K562 (cell line): ENCODE data around the gene LZTR1. TPM values are rescaled to one million over a fixed set of nuclear protein-coding genes. Genes with fewer than 3 reads are reported as not detected.

ENCODE experiments used
- CAMTA2 ChIP-seq: fragments of 250-450 bp; sonication (Bioruptor Pico); conservative IDR thresholded peaks from 2 replicates; pipeline ENCODE4 v1.5.1; 2022
- CBX2 ChIP-seq: fragments of 200-600 bp; sonication (generic); IDR thresholded peaks from one replicate; pipeline ENCODE4 v1.6.1; 2012; ENCODE audit warnings: mild to moderate bottlenecking, low read length, inconsistent platforms; ENCODE audit not compliant: insufficient read depth, poor library complexity, severe bottlenecking
- CEBPG ChIP-seq, 3 experiments: fragments of 200-800 bp in 1 of 3; sonication (Bioruptor generic) in 1 of 3; sonication (generic) in 1 of 3; formaldehyde crosslinking in 1 of 3; IDR thresholded peaks in 2 of 3; conservative IDR thresholded peaks in 1 of 3; 2 replicates each; pipeline versions ENCODE4 v1.6.1 to v1.8.0; 2016 to 2022; ENCODE audit warnings: missing compliant biosample characterization in 2 of 3, missing genetic modification characterization in 2 of 3, mild to moderate bottlenecking in 1 of 3, missing genetic modification reagents in 1 of 3
- CTCF ChIP-seq, 3 experiments: IDR thresholded peaks in 2 of 3; conservative IDR thresholded peaks in 1 of 3; 2 replicates each; pipeline ENCODE4 v1.5.1; 2011 to 2012; ENCODE audit warnings: low read length in 3 of 3, mild to moderate bottlenecking in 3 of 3, control low read depth in 2 of 3, improper control_type of control experiment in 1 of 3, inconsistent platforms in 1 of 3, low read depth in 1 of 3, mixed read lengths in 1 of 3, moderate library complexity in 1 of 3; ENCODE audit not compliant: insufficient read depth in 2 of 3
- IFI16 ChIP-seq: fragments of 250-450 bp; sonication (Bioruptor Pico); IDR thresholded peaks from 2 replicates; pipeline ENCODE4 v2.1.2; 2022; ENCODE audit warnings: mild to moderate bottlenecking, inconsistent platforms
- MTF1 ChIP-seq: fragments of 250-450 bp; sonication (Bioruptor Pico); IDR thresholded peaks from 2 replicates; pipeline ENCODE4 v1.9.0; 2021; ENCODE audit warnings: moderate library complexity, mild to moderate bottlenecking, inconsistent platforms, borderline replicate concordance
- NCOA4 ChIP-seq: fragments of 450-650 bp; IDR thresholded peaks from 2 replicates; pipeline ENCODE4 v1.6.1; 2018; ENCODE audit warnings: mild to moderate bottlenecking; ENCODE audit not compliant: partially characterized antibody
- POLR3A ChIP-seq: IDR thresholded peaks from 2 replicates; pipeline ENCODE4 v1.6.1; 2011; ENCODE audit warnings: borderline replicate concordance, mild to moderate bottlenecking, moderate library complexity; ENCODE audit not compliant: insufficient read length, insufficient read depth; ENCODE audit errors: extremely low read depth
- SRF ChIP-seq, 2 experiments: fragments of 250-450, 450-650 bp in 1 of 2; sonication (Bioruptor Pico) in 1 of 2; sonication (generic) in 1 of 2; formaldehyde crosslinking; IDR thresholded peaks; 2 replicates each; pipeline versions ENCODE4 v1.5.0 to v1.5.1; 2020 to 2022; ENCODE audit warnings: mild to moderate bottlenecking in 1 of 2, missing genetic modification reagents in 1 of 2
- TEAD1 ChIP-seq, 2 experiments: fragments of 450-650 bp in 1 of 2; sonication (generic) in 1 of 2; formaldehyde crosslinking; IDR thresholded peaks; 2 replicates each; pipeline versions ENCODE4 v1.4.0 to v1.8.0; 2020 to 2022; ENCODE audit warnings: mild to moderate bottlenecking in 2 of 2, missing genetic modification reagents in 1 of 2
- ZBTB7A ChIP-seq: IDR thresholded peaks from 2 replicates; pipeline ENCODE4 v1.6.1; 2011; ENCODE audit warnings: low read depth, mild to moderate bottlenecking, low read length, moderate library complexity, borderline replicate concordance; ENCODE audit not compliant: control insufficient read depth
- ZNF134 ChIP-seq: fragments of 250-450 bp; sonication (Bioruptor Pico); conservative IDR thresholded peaks from 2 replicates; pipeline ENCODE4 v1.4.0; 2020
- ZNF511 ChIP-seq: sonication (generic); formaldehyde crosslinking; IDR thresholded peaks from 2 replicates; pipeline ENCODE4 v1.8.0; 2022; ENCODE audit warnings: mild to moderate bottlenecking, missing genetic modification reagents
- ZNF586 ChIP-seq: fragments of 450-650 bp; formaldehyde crosslinking; conservative IDR thresholded peaks from 2 replicates; pipeline ENCODE4 v1.4.0; 2020; ENCODE audit warnings: mild to moderate bottlenecking, moderate library complexity
- polyA plus RNA-seq, 8 experiments: library from polyadenylated mRNA; depleted of rRNA in 4 of 8; stranded (reverse) in 5 of 8; unstranded in 3 of 8; fragments of >200 nt; fragmentation: Nextera tagmentation in 2 of 8; fragmentation: Illumina TruSeq in 1 of 8; extraction: Ambion mirVana in 2 of 8; extraction: Trizol in 1 of 8; gene quantifications; 2 replicates each; pipeline versions ENCODE4 v1.2.1 to v1.2.3, GENCODE V29; 2011 to 2014; ENCODE audit warnings: inconsistent platforms in 1 of 8, missing spikeins in 1 of 8
- total RNA-seq, 7 experiments: library from RNA; depleted of rRNA in 6 of 7; stranded (reverse); fragments of >200 nt in 6 of 7; fragmentation: Illumina TruSeq in 2 of 7; extraction: Trizol in 2 of 7; gene quantifications; 2 replicates each; pipeline versions ENCODE4 v1.2.1 to v1.2.3, GENCODE V29; 2011 to 2021; ENCODE audit warnings: low replicate concordance in 1 of 7
- TF ChIP-seq, protein P1 (sequence below): fragments of 450-650 bp; formaldehyde crosslinking; conservative IDR thresholded peaks from 2 replicates; pipeline ENCODE4 v1.4.0; 2022; ENCODE audit warnings: mild to moderate bottlenecking, missing genetic modification characterization
- TF ChIP-seq, protein P2 (sequence below): fragments of 250-450 bp; sonication (Bioruptor Pico); IDR thresholded peaks from 2 replicates; pipeline ENCODE4 v1.4.0; 2020

The LZTR1 gene
- total and polyA plus RNA-seq, 9 of the 15 experiments (the other 6 are each of a cell fraction or from before 2014, with no cell fraction given), result 2.2 to 135 (median 63.0) TPM

DNA sequence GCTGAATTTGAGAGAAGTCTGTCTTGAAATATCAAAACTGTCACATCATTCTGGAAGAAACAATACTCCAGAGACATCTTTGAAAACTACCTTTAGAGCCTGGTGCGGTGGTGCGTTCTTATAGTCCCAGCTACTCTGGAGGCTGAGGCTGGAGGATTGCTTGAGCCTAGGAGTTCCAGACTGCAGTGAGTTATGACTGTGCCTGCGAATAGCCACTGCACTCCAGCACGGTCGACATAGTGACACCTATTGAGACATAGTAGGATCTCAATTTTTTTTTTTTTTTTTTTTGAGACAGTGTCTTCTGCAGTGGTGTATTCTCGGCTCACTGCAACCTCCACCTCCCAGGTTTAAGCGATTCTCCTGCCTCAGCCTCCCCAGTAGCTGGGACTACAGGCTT, 26.5 kb upstream of the LZTR1 start (continued):
- TF ChIP-seq, protein P1, sequence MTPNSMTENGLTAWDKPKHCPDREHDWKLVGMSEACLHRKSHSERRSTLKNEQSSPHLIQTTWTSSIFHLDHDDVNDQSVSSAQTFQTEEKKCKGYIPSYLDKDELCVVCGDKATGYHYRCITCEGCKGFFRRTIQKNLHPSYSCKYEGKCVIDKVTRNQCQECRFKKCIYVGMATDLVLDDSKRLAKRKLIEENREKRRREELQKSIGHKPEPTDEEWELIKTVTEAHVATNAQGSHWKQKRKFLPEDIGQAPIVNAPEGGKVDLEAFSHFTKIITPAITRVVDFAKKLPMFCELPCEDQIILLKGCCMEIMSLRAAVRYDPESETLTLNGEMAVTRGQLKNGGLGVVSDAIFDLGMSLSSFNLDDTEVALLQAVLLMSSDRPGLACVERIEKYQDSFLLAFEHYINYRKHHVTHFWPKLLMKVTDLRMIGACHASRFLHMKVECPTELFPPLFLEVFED (CRISPR knock-in tag), result 0 out of 2 replicates have a peak, but pooled peaks have one; percentile 13
- TF ChIP-seq SRF (CRISPR knock-in tag; IDR thresholded peaks at IDR 0.05), result 0 out of 4 replicates have a peak, but pooled peaks of 1 of the 2 experiments have one; percentile 29
- peak in 1 of 2 experiments; percentile 52; a peak in 1 of 4 replicates for TF ChIP-seq TEAD1 (CRISPR knock-in tag; IDR thresholded peaks at IDR 0.05)
- peak; percentile 65; the same call in 1 of the 2 replicates for TF ChIP-seq IFI16 (CRISPR knock-in tag)
- 0 out of 2 replicates have a peak, but pooled peaks have one; percentile 22 for TF ChIP-seq ZNF586 (CRISPR knock-in tag)
- no peak for TF ChIP-seq NCOA4
- 0 out of 2 replicates have a peak, but pooled peaks have one; percentile 7 for TF ChIP-seq MTF1 (CRISPR knock-in tag)
- TF ChIP-seq CEBPG (CRISPR knock-in tag; IDR thresholded peaks at IDR 0.05), result 0 out of 2 replicates have a peak, but pooled peaks have one; percentile 10
- no peak for TF ChIP-seq CEBPG (tag; conservative IDR thresholded peaks at IDR 0.05 in 1 of 2, IDR thresholded peaks at IDR 0.05 in 1 of 2)
- TF ChIP-seq ZNF511 (CRISPR knock-in tag), result 0 out of 2 replicates have a peak, but pooled peaks have one; percentile 19
- TF ChIP-seq CBX2, result no peak
- no peak for TF ChIP-seq CAMTA2 (CRISPR knock-in tag)
- peak in 1 of 3 experiments; percentile 38; a peak in 2 of 6 replicates for TF ChIP-seq CTCF (IDR thresholded peaks at IDR 0.05 in 2 of 3, conservative IDR thresholded peaks at IDR 0.05 in 1 of 3; ENCODE audit: insufficient read depth in 2 of 3, low read depth in 1 of 3, low read length in 3 of 3)
- TF ChIP-seq POLR3A, result no peak
- TF ChIP-seq ZNF134, result no peak
- TF ChIP-seq, protein P2, sequence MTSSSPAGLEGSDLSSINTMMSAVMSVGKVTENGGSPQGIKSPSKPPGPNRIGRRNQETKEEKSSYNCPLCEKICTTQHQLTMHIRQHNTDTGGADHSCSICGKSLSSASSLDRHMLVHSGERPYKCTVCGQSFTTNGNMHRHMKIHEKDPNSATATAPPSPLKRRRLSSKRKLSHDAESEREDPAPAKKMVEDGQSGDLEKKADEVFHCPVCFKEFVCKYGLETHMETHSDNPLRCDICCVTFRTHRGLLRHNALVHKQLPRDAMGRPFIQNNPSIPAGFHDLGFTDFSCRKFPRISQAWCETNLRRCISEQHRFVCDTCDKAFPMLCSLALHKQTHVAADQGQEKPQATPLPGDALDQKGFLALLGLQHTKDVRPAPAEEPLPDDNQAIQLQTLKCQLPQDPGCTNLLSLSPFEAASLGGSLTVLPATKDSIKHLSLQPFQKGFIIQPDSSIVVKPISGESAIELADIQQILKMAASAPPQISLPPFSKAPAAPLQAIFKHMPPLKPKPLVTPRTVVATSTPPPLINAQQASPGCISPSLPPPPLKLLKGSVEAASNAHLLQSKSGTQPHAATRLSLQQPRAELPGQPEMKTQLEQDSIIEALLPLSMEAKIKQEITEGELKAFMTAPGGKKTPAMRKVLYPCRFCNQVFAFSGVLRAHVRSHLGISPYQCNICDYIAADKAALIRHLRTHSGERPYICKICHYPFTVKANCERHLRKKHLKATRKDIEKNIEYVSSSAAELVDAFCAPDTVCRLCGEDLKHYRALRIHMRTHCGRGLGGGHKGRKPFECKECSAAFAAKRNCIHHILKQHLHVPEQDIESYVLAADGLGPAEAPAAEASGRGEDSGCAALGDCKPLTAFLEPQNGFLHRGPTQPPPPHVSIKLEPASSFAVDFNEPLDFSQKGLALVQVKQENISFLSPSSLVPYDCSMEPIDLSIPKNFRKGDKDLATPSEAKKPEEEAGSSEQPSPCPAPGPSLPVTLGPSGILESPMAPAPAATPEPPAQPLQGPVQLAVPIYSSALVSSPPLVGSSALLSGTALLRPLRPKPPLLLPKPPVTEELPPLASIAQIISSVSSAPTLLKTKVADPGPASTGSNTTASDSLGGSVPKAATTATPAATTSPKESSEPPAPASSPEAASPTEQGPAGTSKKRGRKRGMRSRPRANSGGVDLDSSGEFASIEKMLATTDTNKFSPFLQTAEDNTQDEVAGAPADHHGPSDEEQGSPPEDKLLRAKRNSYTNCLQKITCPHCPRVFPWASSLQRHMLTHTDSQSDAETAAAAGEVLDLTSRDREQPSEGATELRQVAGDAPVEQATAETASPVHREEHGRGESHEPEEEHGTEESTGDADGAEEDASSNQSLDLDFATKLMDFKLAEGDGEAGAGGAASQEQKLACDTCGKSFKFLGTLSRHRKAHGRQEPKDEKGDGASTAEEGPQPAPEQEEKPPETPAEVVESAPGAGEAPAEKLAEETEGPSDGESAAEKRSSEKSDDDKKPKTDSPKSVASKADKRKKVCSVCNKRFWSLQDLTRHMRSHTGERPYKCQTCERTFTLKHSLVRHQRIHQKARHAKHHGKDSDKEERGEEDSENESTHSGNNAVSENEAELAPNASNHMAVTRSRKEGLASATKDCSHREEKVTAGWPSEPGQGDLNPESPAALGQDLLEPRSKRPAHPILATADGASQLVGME (CRISPR knock-in tag), result no peak
- peak; percentile 41; the same call in 1 of the 2 replicates for TF ChIP-seq ZBTB7A
